NCI-H774 (cell line): ENCODE data around the gene STARD8.

Experiments used
- DNase-seq: peaks from one replicate; lab custom pipeline; 2025; lab: John Stamatoyannopoulos, UW

STARD8 gene

GRCh38 chrX:68749426-68749825, 102.0 kb downstream of the STARD8 start:
- no peak for DNase-seq

- DNase-seq = no peak
Measured at GRCh38 chrX:68750316-68750715, 102.8 kb downstream of the STARD8 start.

GRCh38 chrX:68751372-68751771, 103.9 kb downstream of the STARD8 start:
- no peak for DNase-seq

- DNase-seq = no peak
Measured at GRCh38 chrX:68753218-68753617, 105.8 kb downstream of the STARD8 start.

GRCh38 chrX:68754406-68754805, 106.9 kb downstream of the STARD8 start:
- DNase-seq = no peak

GRCh38 chrX:68755616-68756125, 108.2 kb downstream of the STARD8 start:
- no peak for DNase-seq

GRCh38 chrX:68757331-68757730, 109.9 kb downstream of the STARD8 start:
- no peak for DNase-seq

- DNase-seq = no peak
Measured at GRCh38 chrX:68757731-68758130, 110.3 kb downstream of the STARD8 start.

- DNase-seq = no peak
Measured at GRCh38 chrX:68758671-68759070, 111.2 kb downstream of the STARD8 start.

- DNase-seq = no peak
Measured at GRCh38 chrX:68761086-68761485, 113.6 kb downstream of the STARD8 start.

- no peak for DNase-seq
Measured at GRCh38 chrX:68762766-68763165, 115.3 kb downstream of the STARD8 start.

- DNase-seq = no peak
Measured at GRCh38 chrX:68763481-68763880, 116.0 kb downstream of the STARD8 start.
